Thyroid gland (tissue), 4 donors: Measurements from ENCODE around the gene CLEC20A.

Source experiments
- POLR2A ChIP-seq, 2 donors: fragments of 450-650 bp; IDR thresholded peaks; one replicate each; pipeline ENCODE4 v1.6.1; 2017; ENCODE audit warnings: antibody characterized with exemption in 2 of 2, mild to moderate bottlenecking in 2 of 2, moderate library complexity in 1 of 2
- TF ChIP-seq, protein P1 (sequence below), 6 experiments: fragments of 200-600 bp in 3 of 6; fragments of 450-650 bp in 3 of 6; sonication (generic) in 3 of 6; IDR thresholded peaks; one replicate each; pipeline ENCODE4 v1.5.1; 2016 to 2019; ENCODE audit warnings: antibody characterized with exemption in 6 of 6, mild to moderate bottlenecking in 2 of 6, inconsistent platforms in 1 of 6, moderate library complexity in 1 of 6

DNA sequence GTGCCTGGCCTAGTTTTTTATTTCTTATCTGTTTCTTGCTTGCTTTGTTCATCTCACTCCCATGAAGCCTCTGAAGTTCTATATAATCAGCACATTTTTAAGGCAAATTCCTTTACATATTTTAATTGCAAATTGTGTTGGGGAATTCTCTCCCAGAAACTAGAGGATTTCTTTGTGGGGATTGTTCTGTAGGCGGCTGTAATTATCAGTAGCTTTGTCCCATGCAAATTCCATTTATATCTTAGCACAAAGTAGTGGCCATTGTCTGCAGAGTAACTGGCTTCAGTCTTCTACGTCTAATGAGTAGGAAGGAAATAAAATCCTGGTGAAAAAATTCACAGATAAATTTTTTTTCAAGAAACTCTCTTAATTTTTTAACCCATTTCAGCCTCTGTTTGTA, 35.7 kb downstream of the CLEC20A start:
- TF ChIP-seq POLR2A (IDR thresholded peaks at IDR 0.05): no peak
- TF ChIP-seq, protein P1, sequence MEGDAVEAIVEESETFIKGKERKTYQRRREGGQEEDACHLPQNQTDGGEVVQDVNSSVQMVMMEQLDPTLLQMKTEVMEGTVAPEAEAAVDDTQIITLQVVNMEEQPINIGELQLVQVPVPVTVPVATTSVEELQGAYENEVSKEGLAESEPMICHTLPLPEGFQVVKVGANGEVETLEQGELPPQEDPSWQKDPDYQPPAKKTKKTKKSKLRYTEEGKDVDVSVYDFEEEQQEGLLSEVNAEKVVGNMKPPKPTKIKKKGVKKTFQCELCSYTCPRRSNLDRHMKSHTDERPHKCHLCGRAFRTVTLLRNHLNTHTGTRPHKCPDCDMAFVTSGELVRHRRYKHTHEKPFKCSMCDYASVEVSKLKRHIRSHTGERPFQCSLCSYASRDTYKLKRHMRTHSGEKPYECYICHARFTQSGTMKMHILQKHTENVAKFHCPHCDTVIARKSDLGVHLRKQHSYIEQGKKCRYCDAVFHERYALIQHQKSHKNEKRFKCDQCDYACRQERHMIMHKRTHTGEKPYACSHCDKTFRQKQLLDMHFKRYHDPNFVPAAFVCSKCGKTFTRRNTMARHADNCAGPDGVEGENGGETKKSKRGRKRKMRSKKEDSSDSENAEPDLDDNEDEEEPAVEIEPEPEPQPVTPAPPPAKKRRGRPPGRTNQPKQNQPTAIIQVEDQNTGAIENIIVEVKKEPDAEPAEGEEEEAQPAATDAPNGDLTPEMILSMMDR (IDR thresholded peaks at IDR 0.05): no peak
